ENCODE data around the gene LRFN2.

DNA sequence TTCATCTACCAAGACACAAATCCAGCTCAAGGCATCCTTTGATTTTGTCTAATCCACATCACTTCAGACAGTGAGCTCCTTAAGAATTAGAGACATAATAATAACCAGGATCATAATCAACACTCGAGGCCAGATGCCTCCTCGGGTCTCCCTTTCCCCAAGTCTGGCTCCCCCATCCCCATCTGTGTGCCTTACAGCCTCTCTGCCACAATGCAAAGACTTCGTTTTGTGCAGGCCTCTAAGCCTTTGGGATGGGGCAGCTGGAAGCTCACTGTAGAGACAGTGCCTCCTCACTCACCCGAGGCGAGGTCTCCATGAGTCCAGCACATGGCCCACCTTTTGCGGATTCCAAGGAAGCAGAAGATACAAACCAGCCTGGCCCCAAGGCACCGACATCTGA, 30.3 kb downstream of the LRFN2 start:
- TF ChIP-seq, protein P1, sequence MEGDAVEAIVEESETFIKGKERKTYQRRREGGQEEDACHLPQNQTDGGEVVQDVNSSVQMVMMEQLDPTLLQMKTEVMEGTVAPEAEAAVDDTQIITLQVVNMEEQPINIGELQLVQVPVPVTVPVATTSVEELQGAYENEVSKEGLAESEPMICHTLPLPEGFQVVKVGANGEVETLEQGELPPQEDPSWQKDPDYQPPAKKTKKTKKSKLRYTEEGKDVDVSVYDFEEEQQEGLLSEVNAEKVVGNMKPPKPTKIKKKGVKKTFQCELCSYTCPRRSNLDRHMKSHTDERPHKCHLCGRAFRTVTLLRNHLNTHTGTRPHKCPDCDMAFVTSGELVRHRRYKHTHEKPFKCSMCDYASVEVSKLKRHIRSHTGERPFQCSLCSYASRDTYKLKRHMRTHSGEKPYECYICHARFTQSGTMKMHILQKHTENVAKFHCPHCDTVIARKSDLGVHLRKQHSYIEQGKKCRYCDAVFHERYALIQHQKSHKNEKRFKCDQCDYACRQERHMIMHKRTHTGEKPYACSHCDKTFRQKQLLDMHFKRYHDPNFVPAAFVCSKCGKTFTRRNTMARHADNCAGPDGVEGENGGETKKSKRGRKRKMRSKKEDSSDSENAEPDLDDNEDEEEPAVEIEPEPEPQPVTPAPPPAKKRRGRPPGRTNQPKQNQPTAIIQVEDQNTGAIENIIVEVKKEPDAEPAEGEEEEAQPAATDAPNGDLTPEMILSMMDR (conservative IDR thresholded peaks at IDR 0.05; ENCODE audit: low read depth in 2 of 2) = no peak
- TF ChIP-seq JUNB (IDR thresholded peaks at IDR 0.05; ENCODE audit: unreplicated experiment) (no peak), POLR2AphosphoS5 (IDR thresholded peaks at IDR 0.05; ENCODE audit: low read depth) (no peak), EZH2phosphoT487 (IDR thresholded peaks at IDR 0.05; ENCODE audit: unreplicated experiment) (no peak), EZH2 (IDR thresholded peaks at IDR 0.05; ENCODE audit: low read depth, unreplicated experiment) (no peak), NANOG (IDR thresholded peaks at IDR 0.05; ENCODE audit: borderline replicate concordance) (no peak)
- TF ChIP-seq, protein P2, sequence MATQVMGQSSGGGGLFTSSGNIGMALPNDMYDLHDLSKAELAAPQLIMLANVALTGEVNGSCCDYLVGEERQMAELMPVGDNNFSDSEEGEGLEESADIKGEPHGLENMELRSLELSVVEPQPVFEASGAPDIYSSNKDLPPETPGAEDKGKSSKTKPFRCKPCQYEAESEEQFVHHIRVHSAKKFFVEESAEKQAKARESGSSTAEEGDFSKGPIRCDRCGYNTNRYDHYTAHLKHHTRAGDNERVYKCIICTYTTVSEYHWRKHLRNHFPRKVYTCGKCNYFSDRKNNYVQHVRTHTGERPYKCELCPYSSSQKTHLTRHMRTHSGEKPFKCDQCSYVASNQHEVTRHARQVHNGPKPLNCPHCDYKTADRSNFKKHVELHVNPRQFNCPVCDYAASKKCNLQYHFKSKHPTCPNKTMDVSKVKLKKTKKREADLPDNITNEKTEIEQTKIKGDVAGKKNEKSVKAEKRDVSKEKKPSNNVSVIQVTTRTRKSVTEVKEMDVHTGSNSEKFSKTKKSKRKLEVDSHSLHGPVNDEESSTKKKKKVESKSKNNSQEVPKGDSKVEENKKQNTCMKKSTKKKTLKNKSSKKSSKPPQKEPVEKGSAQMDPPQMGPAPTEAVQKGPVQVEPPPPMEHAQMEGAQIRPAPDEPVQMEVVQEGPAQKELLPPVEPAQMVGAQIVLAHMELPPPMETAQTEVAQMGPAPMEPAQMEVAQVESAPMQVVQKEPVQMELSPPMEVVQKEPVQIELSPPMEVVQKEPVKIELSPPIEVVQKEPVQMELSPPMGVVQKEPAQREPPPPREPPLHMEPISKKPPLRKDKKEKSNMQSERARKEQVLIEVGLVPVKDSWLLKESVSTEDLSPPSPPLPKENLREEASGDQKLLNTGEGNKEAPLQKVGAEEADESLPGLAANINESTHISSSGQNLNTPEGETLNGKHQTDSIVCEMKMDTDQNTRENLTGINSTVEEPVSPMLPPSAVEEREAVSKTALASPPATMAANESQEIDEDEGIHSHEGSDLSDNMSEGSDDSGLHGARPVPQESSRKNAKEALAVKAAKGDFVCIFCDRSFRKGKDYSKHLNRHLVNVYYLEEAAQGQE (IDR thresholded peaks at IDR 0.05; ENCODE audit: unreplicated experiment) = no peak
- TF ChIP-seq, protein P3, sequence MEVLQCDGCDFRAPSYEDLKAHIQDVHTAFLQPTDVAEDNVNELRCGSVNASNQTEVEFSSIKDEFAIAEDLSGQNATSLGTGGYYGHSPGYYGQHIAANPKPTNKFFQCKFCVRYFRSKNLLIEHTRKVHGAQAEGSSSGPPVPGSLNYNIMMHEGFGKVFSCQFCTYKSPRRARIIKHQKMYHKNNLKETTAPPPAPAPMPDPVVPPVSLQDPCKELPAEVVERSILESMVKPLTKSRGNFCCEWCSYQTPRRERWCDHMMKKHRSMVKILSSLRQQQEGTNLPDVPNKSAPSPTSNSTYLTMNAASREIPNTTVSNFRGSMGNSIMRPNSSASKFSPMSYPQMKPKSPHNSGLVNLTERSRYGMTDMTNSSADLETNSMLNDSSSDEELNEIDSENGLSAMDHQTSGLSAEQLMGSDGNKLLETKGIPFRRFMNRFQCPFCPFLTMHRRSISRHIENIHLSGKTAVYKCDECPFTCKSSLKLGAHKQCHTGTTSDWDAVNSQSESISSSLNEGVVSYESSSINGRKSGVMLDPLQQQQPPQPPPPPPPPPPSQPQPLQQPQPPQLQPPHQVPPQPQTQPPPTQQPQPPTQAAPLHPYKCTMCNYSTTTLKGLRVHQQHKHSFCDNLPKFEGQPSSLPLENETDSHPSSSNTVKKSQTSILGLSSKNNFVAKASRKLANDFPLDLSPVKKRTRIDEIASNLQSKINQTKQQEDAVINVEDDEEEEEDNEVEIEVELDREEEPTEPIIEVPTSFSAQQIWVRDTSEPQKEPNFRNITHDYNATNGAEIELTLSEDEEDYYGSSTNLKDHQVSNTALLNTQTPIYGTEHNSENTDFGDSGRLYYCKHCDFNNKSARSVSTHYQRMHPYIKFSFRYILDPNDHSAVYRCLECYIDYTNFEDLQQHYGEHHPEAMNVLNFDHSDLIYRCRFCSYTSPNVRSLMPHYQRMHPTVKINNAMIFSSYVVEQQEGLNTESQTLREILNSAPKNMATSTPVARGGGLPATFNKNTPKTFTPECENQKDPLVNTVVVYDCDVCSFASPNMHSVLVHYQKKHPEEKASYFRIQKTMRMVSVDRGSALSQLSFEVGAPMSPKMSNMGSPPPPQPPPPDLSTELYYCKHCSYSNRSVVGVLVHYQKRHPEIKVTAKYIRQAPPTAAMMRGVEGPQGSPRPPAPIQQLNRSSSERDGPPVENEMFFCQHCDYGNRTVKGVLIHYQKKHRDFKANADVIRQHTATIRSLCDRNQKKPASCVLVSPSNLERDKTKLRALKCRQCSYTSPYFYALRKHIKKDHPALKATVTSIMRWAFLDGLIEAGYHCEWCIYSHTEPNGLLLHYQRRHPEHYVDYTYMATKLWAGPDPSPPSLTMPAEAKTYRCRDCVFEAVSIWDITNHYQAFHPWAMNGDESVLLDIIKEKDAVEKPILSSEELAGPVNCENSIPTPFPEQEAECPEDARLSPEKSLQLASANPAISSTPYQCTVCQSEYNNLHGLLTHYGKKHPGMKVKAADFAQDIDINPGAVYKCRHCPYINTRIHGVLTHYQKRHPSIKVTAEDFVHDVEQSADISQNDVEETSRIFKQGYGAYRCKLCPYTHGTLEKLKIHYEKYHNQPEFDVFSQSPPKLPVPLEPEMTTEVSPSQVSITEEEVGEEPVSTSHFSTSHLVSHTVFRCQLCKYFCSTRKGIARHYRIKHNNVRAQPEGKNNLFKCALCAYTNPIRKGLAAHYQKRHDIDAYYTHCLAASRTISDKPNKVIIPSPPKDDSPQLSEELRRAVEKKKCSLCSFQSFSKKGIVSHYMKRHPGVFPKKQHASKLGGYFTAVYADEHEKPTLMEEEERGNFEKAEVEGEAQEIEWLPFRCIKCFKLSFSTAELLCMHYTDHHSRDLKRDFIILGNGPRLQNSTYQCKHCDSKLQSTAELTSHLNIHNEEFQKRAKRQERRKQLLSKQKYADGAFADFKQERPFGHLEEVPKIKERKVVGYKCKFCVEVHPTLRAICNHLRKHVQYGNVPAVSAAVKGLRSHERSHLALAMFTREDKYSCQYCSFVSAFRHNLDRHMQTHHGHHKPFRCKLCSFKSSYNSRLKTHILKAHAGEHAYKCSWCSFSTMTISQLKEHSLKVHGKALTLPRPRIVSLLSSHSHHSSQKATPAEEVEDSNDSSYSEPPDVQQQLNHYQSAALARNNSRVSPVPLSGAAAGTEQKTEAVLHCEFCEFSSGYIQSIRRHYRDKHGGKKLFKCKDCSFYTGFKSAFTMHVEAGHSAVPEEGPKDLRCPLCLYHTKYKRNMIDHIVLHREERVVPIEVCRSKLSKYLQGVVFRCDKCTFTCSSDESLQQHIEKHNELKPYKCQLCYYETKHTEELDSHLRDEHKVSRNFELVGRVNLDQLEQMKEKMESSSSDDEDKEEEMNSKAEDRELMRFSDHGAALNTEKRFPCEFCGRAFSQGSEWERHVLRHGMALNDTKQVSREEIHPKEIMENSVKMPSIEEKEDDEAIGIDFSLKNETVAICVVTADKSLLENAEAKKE (CRISPR knock-in tag; IDR thresholded peaks at IDR 0.05) = no peak

All from GM23338 (cell line).